Measurements from ENCODE around the gene SRA1. TPM values are rescaled to one million over a fixed set of nuclear protein-coding genes. Genes with fewer than 3 reads are reported as not detected.

The SRA1 gene
- total RNA-seq, 1 donor from 2014 or later = 21.4 TPM

- ATAC-seq (peak; percentile 77 to 81), DNase-seq (peak; percentile 80)
- Histone ChIP-seq H3K4me3 (no peak overlapping the region), H3K27ac (no peak overlapping the region), H3K9me3 (no peaks in the 10 kb centered on the region), H3K27me3 (ENCODE audit: low read depth) (no peaks in the 10 kb centered on the region), H3K4me1 (peaks cover 39% of the 10 kb centered on the region), H3K36me3 (peaks cover 3% of the 10 kb centered on the region)
- intact Hi-C loops (cut with DNase I) = no loop called here
- peak; percentile 54 for TF ChIP-seq CTCF (IDR thresholded peaks at IDR 0.05)
Observed at GRCh38 chr5:140575309-140575708, 18.0 kb upstream of the SRA1 start.

- Histone ChIP-seq H3K9me3 (no peaks in the 10 kb centered on the region), H3K27ac (no peak overlapping the region), H3K36me3 (peaks cover 7% of the 10 kb centered on the region), H3K4me3 (no peak overlapping the region), H3K4me1 (peaks cover 51% of the 10 kb centered on the region), H3K27me3 (ENCODE audit: low read depth) (no peaks in the 10 kb centered on the region)
- DNase-seq (no peak), ATAC-seq (peak; percentile 50 to 58)
- TF ChIP-seq CTCF (IDR thresholded peaks at IDR 0.05) = no peak
- intact Hi-C loops (cut with DNase I) = no loop called here
Observed at GRCh38 chr5:140574165-140574564, 16.9 kb upstream of the SRA1 start.

GRCh38 chr5:140573683-140574082 is 16.4 kb upstream of the SRA1 start:
- no peaks in the 10 kb centered on the region for H3K27me3 ChIP-seq (ENCODE audit: low read depth)
- intact Hi-C loops (cut with DNase I) = no loop called here
- H3K4me1 ChIP-seq = peaks cover 55% of the 10 kb centered on the region
- H3K27ac ChIP-seq = peak overlapping the region; percentile 3
- no peak for DNase-seq
- H3K4me3 ChIP-seq = no peak overlapping the region
- TF ChIP-seq CTCF (IDR thresholded peaks at IDR 0.05) = no peak
- no peak for ATAC-seq
- H3K9me3 ChIP-seq = no peaks in the 10 kb centered on the region
- peaks cover 7% of the 10 kb centered on the region for H3K36me3 ChIP-seq

- Histone ChIP-seq H3K27me3 (ENCODE audit: low read depth) (no peaks in the 10 kb centered on the region), H3K9me3 (no peaks in the 10 kb centered on the region), H3K36me3 (peaks cover 30% of the 10 kb centered on the region), H3K4me3 (no peak overlapping the region), H3K27ac (peak overlapping the region; percentile 72), H3K4me1 (peaks cover 70% of the 10 kb centered on the region)
- TF ChIP-seq CTCF (IDR thresholded peaks at IDR 0.05) = no peak
- ATAC-seq = peak; percentile 17 to 46
- DNase-seq = no peak
- intact Hi-C loops (cut with DNase I) = no loop called here
Observed at GRCh38 chr5:140571105-140571504, 13.8 kb upstream of the SRA1 start.

- ATAC-seq = no peak
- Histone ChIP-seq H3K27me3 (ENCODE audit: low read depth) (no peaks in the 10 kb centered on the region), H3K4me3 (no peak overlapping the region), H3K9me3 (no peaks in the 10 kb centered on the region), H3K4me1 (peaks cover 70% of the 10 kb centered on the region), H3K36me3 (peaks cover 35% of the 10 kb centered on the region), H3K27ac (peak overlapping the region; percentile 72)
- no peak for TF ChIP-seq CTCF (IDR thresholded peaks at IDR 0.05)
- intact Hi-C loops (cut with DNase I) = no loop called here
- no peak for DNase-seq
Observed at GRCh38 chr5:140570488-140570887, 13.2 kb upstream of the SRA1 start.

- intact Hi-C loops (cut with DNase I) = no loop called here
- Histone ChIP-seq H3K27me3 (ENCODE audit: low read depth) (no peaks in the 10 kb centered on the region), H3K27ac (peak overlapping the region; percentile 72), H3K4me1 (peaks cover 70% of the 10 kb centered on the region), H3K36me3 (peaks cover 35% of the 10 kb centered on the region), H3K9me3 (no peaks in the 10 kb centered on the region), H3K4me3 (no peak overlapping the region)
- TF ChIP-seq CTCF (IDR thresholded peaks at IDR 0.05) = no peak
- ATAC-seq (no peak), DNase-seq (no peak)
Observed at GRCh38 chr5:140570058-140570457, 12.8 kb upstream of the SRA1 start.

All from lower lobe of right lung (tissue), 2 donors.